Measurements from ENCODE around the gene IPO9.

IPO9 gene

GRCh38 chr1:201791051-201791778, 37.7 kb upstream of the IPO9 start:
- no peak for TF ChIP-seq CTCF (conservative IDR thresholded peaks at IDR 0.05; ENCODE audit: control insufficient read depth, insufficient read depth, low read depth, low read length)
- DNase-seq (ENCODE audit: low read depth), result no peak
- no peak overlapping the region for H3K4me3 ChIP-seq (ENCODE audit: control insufficient read depth, low read depth, low read length)

- no peak for TF ChIP-seq CTCF (conservative IDR thresholded peaks at IDR 0.05; ENCODE audit: control insufficient read depth, insufficient read depth, low read depth, low read length)
- H3K4me3 ChIP-seq (ENCODE audit: control insufficient read depth, low read depth, low read length), result no peak overlapping the region
- peak; percentile 77 for DNase-seq (ENCODE audit: low read depth)
Measured at GRCh38 chr1:201791779-201792173, 37.2 kb upstream of the IPO9 start.

- peak; percentile 99 for TF ChIP-seq CTCF (conservative IDR thresholded peaks at IDR 0.05; ENCODE audit: control insufficient read depth, insufficient read depth, low read depth, low read length)
- no peak overlapping the region for H3K4me3 ChIP-seq (ENCODE audit: control insufficient read depth, low read depth, low read length)
- DNase-seq (ENCODE audit: low read depth), result peak; percentile 90
Measured at GRCh38 chr1:201792534-201793305, 36.2 kb upstream of the IPO9 start.

- DNase-seq (ENCODE audit: low read depth), result no peak
- H3K4me3 ChIP-seq (ENCODE audit: control insufficient read depth, low read depth, low read length), result no peak overlapping the region
- no peak for TF ChIP-seq CTCF (conservative IDR thresholded peaks at IDR 0.05; ENCODE audit: control insufficient read depth, insufficient read depth, low read depth, low read length)
Measured at GRCh38 chr1:201793306-201793925, 35.5 kb upstream of the IPO9 start.

GRCh38 chr1:201795066-201795465, 33.9 kb upstream of the IPO9 start:
- peak; percentile 44 for DNase-seq (ENCODE audit: low read depth)
- TF ChIP-seq CTCF (conservative IDR thresholded peaks at IDR 0.05; ENCODE audit: control insufficient read depth, insufficient read depth, low read depth, low read length), result peak; percentile 46
- H3K4me3 ChIP-seq (ENCODE audit: control insufficient read depth, low read depth, low read length), result no peak overlapping the region

- H3K4me3 ChIP-seq (ENCODE audit: control insufficient read depth, low read depth, low read length), result no peak overlapping the region
- no peak for DNase-seq (ENCODE audit: low read depth)
- TF ChIP-seq CTCF (conservative IDR thresholded peaks at IDR 0.05; ENCODE audit: control insufficient read depth, insufficient read depth, low read depth, low read length), result no peak
Measured at GRCh38 chr1:201800246-201800645, 28.7 kb upstream of the IPO9 start.
